ENCODE data around the gene FBLN2.

FBLN2 gene

GRCh38 chr3:13532631-13533030 lies 16.3 kb upstream of the FBLN2 start:
- no peak for DNase-seq (ENCODE audit: low read depth in 2 of 2)
- TF ChIP-seq CTCF (IDR thresholded peaks at IDR 0.05; ENCODE audit: low read depth, low read length) = no peak
- H3K4me3 ChIP-seq (replicated peaks in 1 of 2; ENCODE audit: low read depth in 2 of 2, low read length in 2 of 2) = no peak overlapping the region

GRCh38 chr3:13533885-13534301 lies 15.0 kb upstream of the FBLN2 start:
- no peak for DNase-seq (ENCODE audit: low read depth in 2 of 2)
- no peak overlapping the region for H3K4me3 ChIP-seq (replicated peaks in 1 of 2; ENCODE audit: low read depth in 2 of 2, low read length in 2 of 2)
- no peak for TF ChIP-seq CTCF (IDR thresholded peaks at IDR 0.05; ENCODE audit: low read depth, low read length)

- TF ChIP-seq CTCF (IDR thresholded peaks at IDR 0.05; ENCODE audit: low read depth, low read length) = no peak
- no peak overlapping the region for H3K4me3 ChIP-seq (replicated peaks in 1 of 2; ENCODE audit: low read depth in 2 of 2, low read length in 2 of 2)
- no peak for DNase-seq (ENCODE audit: low read depth in 2 of 2)
These were observed 13.4 kb upstream of the FBLN2 start for GRCh38 chr3:13535526-13535875.

- DNase-seq (ENCODE audit: low read depth in 2 of 2) = no peak
- TF ChIP-seq CTCF (IDR thresholded peaks at IDR 0.05; ENCODE audit: low read depth, low read length) = no peak
- H3K4me3 ChIP-seq (replicated peaks in 1 of 2; ENCODE audit: low read depth in 2 of 2, low read length in 2 of 2) = no peak overlapping the region
These were observed 13.0 kb upstream of the FBLN2 start for GRCh38 chr3:13535905-13536304.

GRCh38 chr3:13536432-13536831 lies 12.5 kb upstream of the FBLN2 start:
- no peak for DNase-seq (ENCODE audit: low read depth in 2 of 2)
- H3K4me3 ChIP-seq (replicated peaks in 1 of 2; ENCODE audit: low read depth in 2 of 2, low read length in 2 of 2) = no peak overlapping the region
- no peak for TF ChIP-seq CTCF (IDR thresholded peaks at IDR 0.05; ENCODE audit: low read depth, low read length)

- no peak for TF ChIP-seq CTCF (IDR thresholded peaks at IDR 0.05; ENCODE audit: low read depth, low read length)
- H3K4me3 ChIP-seq (replicated peaks in 1 of 2; ENCODE audit: low read depth in 2 of 2, low read length in 2 of 2) = no peak overlapping the region
- peak in 1 of 2 donors; percentile 51 for DNase-seq (ENCODE audit: low read depth in 2 of 2)
These were observed 12.1 kb upstream of the FBLN2 start for GRCh38 chr3:13536832-13537231.

GRCh38 chr3:13537244-13537908 lies 11.5 kb upstream of the FBLN2 start:
- DNase-seq (ENCODE audit: low read depth in 2 of 2) = no peak
- H3K4me3 ChIP-seq (replicated peaks in 1 of 2; ENCODE audit: low read depth in 2 of 2, low read length in 2 of 2) = no peak overlapping the region
- TF ChIP-seq CTCF (IDR thresholded peaks at IDR 0.05; ENCODE audit: low read depth, low read length) = no peak

Measured in cardiac fibroblast (primary cell).